Measurements from ENCODE around the gene THSD4.

DNA sequence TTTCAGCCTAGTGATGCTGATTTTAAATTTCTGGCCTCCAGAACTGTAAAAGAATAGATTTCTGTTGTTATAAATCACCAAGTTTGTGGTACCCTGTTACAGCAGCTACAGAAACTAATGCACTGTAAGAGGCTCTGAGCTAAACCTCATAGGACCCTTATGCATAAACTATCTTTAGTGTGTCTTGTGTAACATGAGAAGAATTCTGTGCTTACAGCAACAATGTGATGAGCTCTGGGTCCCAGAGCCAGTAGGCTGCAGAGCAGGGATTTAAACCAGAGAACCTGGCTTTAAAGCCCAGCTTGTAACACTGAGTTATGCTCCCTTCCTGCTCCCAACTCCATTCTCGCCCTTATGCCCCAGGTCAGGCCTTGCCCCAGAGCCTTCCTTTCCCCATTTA lies 113.1 kb downstream of the THSD4 start:
- TF ChIP-seq, protein P1, sequence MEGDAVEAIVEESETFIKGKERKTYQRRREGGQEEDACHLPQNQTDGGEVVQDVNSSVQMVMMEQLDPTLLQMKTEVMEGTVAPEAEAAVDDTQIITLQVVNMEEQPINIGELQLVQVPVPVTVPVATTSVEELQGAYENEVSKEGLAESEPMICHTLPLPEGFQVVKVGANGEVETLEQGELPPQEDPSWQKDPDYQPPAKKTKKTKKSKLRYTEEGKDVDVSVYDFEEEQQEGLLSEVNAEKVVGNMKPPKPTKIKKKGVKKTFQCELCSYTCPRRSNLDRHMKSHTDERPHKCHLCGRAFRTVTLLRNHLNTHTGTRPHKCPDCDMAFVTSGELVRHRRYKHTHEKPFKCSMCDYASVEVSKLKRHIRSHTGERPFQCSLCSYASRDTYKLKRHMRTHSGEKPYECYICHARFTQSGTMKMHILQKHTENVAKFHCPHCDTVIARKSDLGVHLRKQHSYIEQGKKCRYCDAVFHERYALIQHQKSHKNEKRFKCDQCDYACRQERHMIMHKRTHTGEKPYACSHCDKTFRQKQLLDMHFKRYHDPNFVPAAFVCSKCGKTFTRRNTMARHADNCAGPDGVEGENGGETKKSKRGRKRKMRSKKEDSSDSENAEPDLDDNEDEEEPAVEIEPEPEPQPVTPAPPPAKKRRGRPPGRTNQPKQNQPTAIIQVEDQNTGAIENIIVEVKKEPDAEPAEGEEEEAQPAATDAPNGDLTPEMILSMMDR (conservative IDR thresholded peaks at IDR 0.05; ENCODE audit: low read length): no peak
- no peak for TF ChIP-seq EZH2phosphoT487 (IDR thresholded peaks at IDR 0.05; ENCODE audit: borderline replicate concordance, low read depth, low read length)
